K562 treated with DMSO at 1 percent for 12 hours (cell line): ENCODE measurements around the gene NPY4R. TPM values are rescaled to one million over a fixed set of nuclear protein-coding genes. Genes with fewer than 3 reads are reported as not detected.

ENCODE experiments used
- total RNA-seq: library from RNA; unstranded; fragments of 300-600 nt; gene quantifications from 2 replicates; pipeline ENCODE4 v1.2.3, GENCODE V29; 2022; ENCODE audit not compliant: insufficient read depth

The NPY4R gene
- not detected in 2 replicates for total RNA-seq

GRCh38 chr10:46465765-46466164 is at the start of gene NPY4R:
Gene NPY4R, minus strand, starts transcription at chr10:46465958. Its CDS starts 3,323 bp downstream, at chr10:46462635.

Other genes starting within 250 kb of the NPY4R start
- gene ANTXRL, start 179.0 kb downstream of the NPY4R start, total RNA-seq = not detected in 2 replicates
- not detected in 2 replicates for gene ANXA8L1, start 90.2 kb downstream of the NPY4R start, total RNA-seq
- not detected in 2 replicates for gene GPRIN2, start 90.7 kb upstream of the NPY4R start, total RNA-seq
- not detected in 2 replicates for gene SYT15, start 113.2 kb upstream of the NPY4R start, total RNA-seq